GM12878 (cell line): ENCODE results near the gene SCRN1. TPM values are rescaled to one million over a fixed set of nuclear protein-coding genes. Genes with fewer than 3 reads are reported as not detected.

Experiments
- BHLHE40 ChIP-seq, 2 experiments: fragments of 450-650 bp in 1 of 2; IDR thresholded peaks; 2 replicates each; pipeline ENCODE4 v1.6.1; 2011 to 2017; ENCODE audit warnings: low read depth in 2 of 2, borderline replicate concordance in 1 of 2, improper control_type of control experiment in 1 of 2, low read length in 1 of 2, mild to moderate bottlenecking in 1 of 2
- CBFB ChIP-seq: IDR thresholded peaks from 2 replicates; pipeline ENCODE4 v1.6.1; 2016; ENCODE audit warnings: antibody characterized with exemption, low read depth
- GATAD2B ChIP-seq: fragments of 450-650 bp; conservative IDR thresholded peaks from 2 replicates; pipeline ENCODE4 v1.6.1; 2017; ENCODE audit warnings: low read depth, mild to moderate bottlenecking, moderate library complexity
- JUND ChIP-seq: IDR thresholded peaks from 2 replicates; pipeline ENCODE4 v1.6.1; 2012; ENCODE audit warnings: low read depth, mild to moderate bottlenecking, low read length, improper control_type of control experiment, moderate library complexity
- MEF2B ChIP-seq: fragments of 450-650 bp; IDR thresholded peaks from 2 replicates; pipeline ENCODE4 v1.6.1; 2018; ENCODE audit warnings: mild to moderate bottlenecking, moderate library complexity; ENCODE audit not compliant: partially characterized antibody, poor library complexity, severe bottlenecking
- MLLT1 ChIP-seq: fragments of 450-650 bp; IDR thresholded peaks from 2 replicates; pipeline ENCODE4 v1.6.1; 2016; ENCODE audit warnings: mild to moderate bottlenecking
- NBN ChIP-seq: fragments of 450-650 bp; IDR thresholded peaks from 2 replicates; pipeline ENCODE4 v1.6.1; 2016
- POLR2A ChIP-seq: IDR thresholded peaks from 2 replicates; pipeline ENCODE4 v1.6.1; 2011; ENCODE audit warnings: low read depth, mild to moderate bottlenecking, low read length
- RB1 ChIP-seq: fragments of 450-650 bp; formaldehyde crosslinking; IDR thresholded peaks from 2 replicates; pipeline ENCODE4 v1.6.1; 2017; ENCODE audit warnings: mild to moderate bottlenecking, borderline replicate concordance
- SIX5 ChIP-seq: IDR thresholded peaks from 2 replicates; pipeline ENCODE4 v1.6.1; 2011; ENCODE audit warnings: mild to moderate bottlenecking, low read depth, low read length, moderate library complexity; ENCODE audit not compliant: severe bottlenecking
- SMAD1 ChIP-seq: fragments of 450-650 bp; IDR thresholded peaks from 2 replicates; pipeline ENCODE4 v1.6.1; 2018; ENCODE audit warnings: mild to moderate bottlenecking, low read depth; ENCODE audit not compliant: partially characterized antibody
- TARDBP ChIP-seq: IDR thresholded peaks from 2 replicates; pipeline ENCODE4 v1.6.1; 2016; ENCODE audit warnings: borderline replicate concordance
- ZNF274 ChIP-seq: IDR thresholded peaks from one replicate; pipeline ENCODE4 v1.8.0; 2011; ENCODE audit not compliant: insufficient read length, insufficient read depth
- polyA plus RNA-seq, 11 experiments: library from polyadenylated mRNA; depleted of rRNA in 4 of 11; unstranded in 6 of 11; stranded (reverse) in 5 of 11; fragments of >200 nt; fragmentation: Nextera tagmentation in 4 of 11; fragmentation: Illumina TruSeq in 1 of 11; extraction: Ambion mirVana in 4 of 11; extraction: Trizol in 1 of 11; gene quantifications; 1 replicate in 1 of 11; 2 replicates in 10 of 11; pipeline versions ENCODE4 v1.2.1 to v1.2.3, GENCODE V29; 2011 to 2016; ENCODE audit warnings: inconsistent platforms in 2 of 11, missing spikeins in 2 of 11, low read depth in 1 of 11
- total RNA-seq, 4 experiments: library from RNA; depleted of rRNA in 3 of 4; stranded (reverse); fragments of >200 nt in 3 of 4; fragmentation: Illumina TruSeq in 1 of 4; extraction: Trizol in 1 of 4; gene quantifications; 2 replicates each; pipeline versions ENCODE4 v1.2.1 to v1.2.3, GENCODE V29; 2013 to 2021
- TF ChIP-seq, protein P1 (sequence below): IDR thresholded peaks from 2 replicates; pipeline ENCODE4 v1.6.1; 2012; ENCODE audit warnings: low read depth, low read length, improper control_type of control experiment
- TF ChIP-seq, protein P2 (sequence below): fragments of 450-650 bp; IDR thresholded peaks from 2 replicates; pipeline ENCODE4 v1.6.1; 2017; ENCODE audit warnings: mild to moderate bottlenecking
- TF ChIP-seq, protein P3 (sequence below), 3 experiments: IDR thresholded peaks in 2 of 3; conservative IDR thresholded peaks in 1 of 3; 2 replicates each; pipeline ENCODE4 v1.5.1; 2011; ENCODE audit warnings: low read depth in 3 of 3, low read length in 3 of 3, mild to moderate bottlenecking in 3 of 3, control low read depth in 2 of 3, moderate library complexity in 2 of 3, inconsistent platforms in 1 of 3, mixed read lengths in 1 of 3; ENCODE audit not compliant: control insufficient read depth in 2 of 3, insufficient read depth in 1 of 3; ENCODE audit errors: extremely low read depth in 1 of 3
- TF ChIP-seq, protein P4 (sequence below): fragments of 450-650 bp; IDR thresholded peaks from 2 replicates; pipeline ENCODE4 v1.6.1; 2018; ENCODE audit warnings: mild to moderate bottlenecking, low read depth, moderate library complexity; ENCODE audit not compliant: partially characterized antibody

Gene SCRN1
- total and polyA plus RNA-seq, 10 of the 15 experiments (the other 5 are each of a cell fraction or from before 2014, with no cell fraction given): 11.1 to 67.6 (median 41.7) TPM

DNA sequence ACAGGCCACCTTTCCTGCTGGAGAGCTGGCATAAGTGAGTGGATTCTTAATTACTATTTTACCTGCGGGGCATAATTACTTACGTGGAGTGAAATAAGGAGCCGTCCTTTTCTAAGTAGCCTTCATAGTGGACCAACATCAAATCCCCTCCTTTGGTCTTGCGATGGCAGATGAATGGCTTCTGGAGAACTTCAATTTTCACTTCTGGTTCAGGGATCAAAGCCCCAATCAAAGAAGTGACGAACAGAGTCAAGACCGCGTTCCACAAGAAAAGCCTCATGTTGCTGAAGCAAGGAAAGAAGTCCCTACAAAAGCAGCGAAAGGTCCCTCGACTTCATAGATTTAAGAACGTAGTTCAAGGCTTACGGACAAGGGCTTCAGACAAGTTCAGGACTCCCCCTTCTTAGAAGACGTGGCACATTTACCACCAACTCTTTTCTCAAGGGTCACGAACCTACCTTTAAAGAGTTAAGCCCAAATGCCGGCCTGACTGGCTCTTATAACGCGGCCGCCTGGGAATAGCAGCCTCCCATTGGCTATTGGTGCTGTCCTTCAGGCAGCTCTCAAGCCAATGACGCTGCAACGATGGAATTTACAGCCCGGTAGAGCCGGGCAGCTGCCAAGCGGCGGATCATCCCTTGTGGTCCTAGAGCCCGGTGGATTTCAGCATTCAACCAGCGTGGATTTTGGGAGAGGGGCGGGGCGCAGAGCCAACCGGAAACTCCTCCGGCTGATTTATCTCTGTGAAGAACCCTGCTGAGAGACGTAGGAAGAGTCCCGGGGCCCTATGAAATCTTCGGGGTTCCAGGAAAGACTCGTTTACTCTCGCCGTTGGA, 36.8 kb upstream of the SCRN1 start, which contains the start of gene FKBP14 (continued):
- TF ChIP-seq SMAD1 (peak; percentile 60), JUND (no peak), RB1 (no peak), NBN (0 out of 2 replicates have a peak, but pooled peaks have one; percentile 74), POLR2A (peak; percentile 81), GATAD2B (peak; percentile 66; the same call in 1 of the 2 replicates), ZNF274 (no peak), MEF2B (peak; percentile 35), CBFB (no peak), TARDBP (no peak), SIX5 (no peak), MLLT1 (no peak; the same call in 1 of the 2 replicates), BHLHE40 (IDR thresholded peaks at IDR 0.05; ENCODE audit: borderline replicate concordance in 1 of 2, low read depth in 2 of 2, low read length in 1 of 2) (peak; percentile 69 to 76)
- TF ChIP-seq, protein P1, sequence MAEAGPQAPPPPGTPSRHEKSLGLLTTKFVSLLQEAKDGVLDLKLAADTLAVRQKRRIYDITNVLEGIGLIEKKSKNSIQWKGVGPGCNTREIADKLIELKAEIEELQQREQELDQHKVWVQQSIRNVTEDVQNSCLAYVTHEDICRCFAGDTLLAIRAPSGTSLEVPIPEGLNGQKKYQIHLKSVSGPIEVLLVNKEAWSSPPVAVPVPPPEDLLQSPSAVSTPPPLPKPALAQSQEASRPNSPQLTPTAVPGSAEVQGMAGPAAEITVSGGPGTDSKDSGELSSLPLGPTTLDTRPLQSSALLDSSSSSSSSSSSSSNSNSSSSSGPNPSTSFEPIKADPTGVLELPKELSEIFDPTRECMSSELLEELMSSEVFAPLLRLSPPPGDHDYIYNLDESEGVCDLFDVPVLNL: 0 out of 2 replicates have a peak, but pooled peaks have one; percentile 10
- TF ChIP-seq, protein P2, sequence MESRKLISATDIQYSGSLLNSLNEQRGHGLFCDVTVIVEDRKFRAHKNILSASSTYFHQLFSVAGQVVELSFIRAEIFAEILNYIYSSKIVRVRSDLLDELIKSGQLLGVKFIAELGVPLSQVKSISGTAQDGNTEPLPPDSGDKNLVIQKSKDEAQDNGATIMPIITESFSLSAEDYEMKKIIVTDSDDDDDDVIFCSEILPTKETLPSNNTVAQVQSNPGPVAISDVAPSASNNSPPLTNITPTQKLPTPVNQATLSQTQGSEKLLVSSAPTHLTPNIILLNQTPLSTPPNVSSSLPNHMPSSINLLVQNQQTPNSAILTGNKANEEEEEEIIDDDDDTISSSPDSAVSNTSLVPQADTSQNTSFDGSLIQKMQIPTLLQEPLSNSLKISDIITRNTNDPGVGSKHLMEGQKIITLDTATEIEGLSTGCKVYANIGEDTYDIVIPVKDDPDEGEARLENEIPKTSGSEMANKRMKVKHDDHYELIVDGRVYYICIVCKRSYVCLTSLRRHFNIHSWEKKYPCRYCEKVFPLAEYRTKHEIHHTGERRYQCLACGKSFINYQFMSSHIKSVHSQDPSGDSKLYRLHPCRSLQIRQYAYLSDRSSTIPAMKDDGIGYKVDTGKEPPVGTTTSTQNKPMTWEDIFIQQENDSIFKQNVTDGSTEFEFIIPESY: no peak
- TF ChIP-seq, protein P3, sequence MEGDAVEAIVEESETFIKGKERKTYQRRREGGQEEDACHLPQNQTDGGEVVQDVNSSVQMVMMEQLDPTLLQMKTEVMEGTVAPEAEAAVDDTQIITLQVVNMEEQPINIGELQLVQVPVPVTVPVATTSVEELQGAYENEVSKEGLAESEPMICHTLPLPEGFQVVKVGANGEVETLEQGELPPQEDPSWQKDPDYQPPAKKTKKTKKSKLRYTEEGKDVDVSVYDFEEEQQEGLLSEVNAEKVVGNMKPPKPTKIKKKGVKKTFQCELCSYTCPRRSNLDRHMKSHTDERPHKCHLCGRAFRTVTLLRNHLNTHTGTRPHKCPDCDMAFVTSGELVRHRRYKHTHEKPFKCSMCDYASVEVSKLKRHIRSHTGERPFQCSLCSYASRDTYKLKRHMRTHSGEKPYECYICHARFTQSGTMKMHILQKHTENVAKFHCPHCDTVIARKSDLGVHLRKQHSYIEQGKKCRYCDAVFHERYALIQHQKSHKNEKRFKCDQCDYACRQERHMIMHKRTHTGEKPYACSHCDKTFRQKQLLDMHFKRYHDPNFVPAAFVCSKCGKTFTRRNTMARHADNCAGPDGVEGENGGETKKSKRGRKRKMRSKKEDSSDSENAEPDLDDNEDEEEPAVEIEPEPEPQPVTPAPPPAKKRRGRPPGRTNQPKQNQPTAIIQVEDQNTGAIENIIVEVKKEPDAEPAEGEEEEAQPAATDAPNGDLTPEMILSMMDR (IDR thresholded peaks at IDR 0.05 in 2 of 3, conservative IDR thresholded peaks at IDR 0.05 in 1 of 3; ENCODE audit: control insufficient read depth in 2 of 3, extremely low read depth in 1 of 3, insufficient read depth in 1 of 3, low read depth in 3 of 3, low read length in 3 of 3): no peak
- TF ChIP-seq, protein P4, sequence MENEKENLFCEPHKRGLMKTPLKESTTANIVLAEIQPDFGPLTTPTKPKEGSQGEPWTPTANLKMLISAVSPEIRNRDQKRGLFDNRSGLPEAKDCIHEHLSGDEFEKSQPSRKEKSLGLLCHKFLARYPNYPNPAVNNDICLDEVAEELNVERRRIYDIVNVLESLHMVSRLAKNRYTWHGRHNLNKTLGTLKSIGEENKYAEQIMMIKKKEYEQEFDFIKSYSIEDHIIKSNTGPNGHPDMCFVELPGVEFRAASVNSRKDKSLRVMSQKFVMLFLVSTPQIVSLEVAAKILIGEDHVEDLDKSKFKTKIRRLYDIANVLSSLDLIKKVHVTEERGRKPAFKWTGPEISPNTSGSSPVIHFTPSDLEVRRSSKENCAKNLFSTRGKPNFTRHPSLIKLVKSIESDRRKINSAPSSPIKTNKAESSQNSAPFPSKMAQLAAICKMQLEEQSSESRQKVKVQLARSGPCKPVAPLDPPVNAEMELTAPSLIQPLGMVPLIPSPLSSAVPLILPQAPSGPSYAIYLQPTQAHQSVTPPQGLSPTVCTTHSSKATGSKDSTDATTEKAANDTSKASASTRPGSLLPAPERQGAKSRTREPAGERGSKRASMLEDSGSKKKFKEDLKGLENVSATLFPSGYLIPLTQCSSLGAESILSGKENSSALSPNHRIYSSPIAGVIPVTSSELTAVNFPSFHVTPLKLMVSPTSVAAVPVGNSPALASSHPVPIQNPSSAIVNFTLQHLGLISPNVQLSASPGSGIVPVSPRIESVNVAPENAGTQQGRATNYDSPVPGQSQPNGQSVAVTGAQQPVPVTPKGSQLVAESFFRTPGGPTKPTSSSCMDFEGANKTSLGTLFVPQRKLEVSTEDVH: no peak
